NCI-H446 (cell line): Measurements from ENCODE around the gene ABCC9.
A peak's percentile ranks its signal among the peaks of the same experiment; 100 is the strongest.

Experiments
- DNase-seq, 2 experiments: peaks; one replicate each; lab custom pipeline; 2025; lab: John Stamatoyannopoulos, UW

ABCC9 gene

GRCh38 chr12:21773806-21774205 lies 167.4 kb downstream of the ABCC9 start:
- DNase-seq = no peak

DNA sequence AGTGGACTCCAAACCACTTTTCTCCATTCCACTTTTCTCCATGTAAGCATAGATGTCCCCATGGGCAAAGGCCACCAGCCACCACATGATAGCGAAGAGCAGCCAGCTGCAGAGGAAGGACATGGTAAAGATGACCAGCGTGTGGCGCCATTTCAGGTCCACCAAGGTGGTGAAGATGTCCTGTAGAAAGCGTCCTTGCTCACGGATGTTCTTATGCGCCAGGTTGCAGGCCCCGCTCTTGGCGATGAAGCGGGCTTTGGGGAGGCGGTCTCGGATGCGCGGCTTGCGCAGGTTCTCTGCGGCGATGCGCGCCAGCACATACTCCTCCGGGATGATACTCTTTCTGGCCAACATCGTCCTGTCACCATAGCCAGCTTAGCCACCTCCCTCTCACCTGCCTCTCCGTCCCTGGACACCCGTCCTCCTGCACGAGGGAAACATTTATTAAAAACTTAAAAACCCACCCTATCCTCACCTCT lies 167.9 kb downstream of the ABCC9 start:
- DNase-seq = peak in 1 of 2 experiments; percentile 32

- DNase-seq = no peak
Observed at GRCh38 chr12:21771311-21771710, 169.9 kb downstream of the ABCC9 start.

DNA sequence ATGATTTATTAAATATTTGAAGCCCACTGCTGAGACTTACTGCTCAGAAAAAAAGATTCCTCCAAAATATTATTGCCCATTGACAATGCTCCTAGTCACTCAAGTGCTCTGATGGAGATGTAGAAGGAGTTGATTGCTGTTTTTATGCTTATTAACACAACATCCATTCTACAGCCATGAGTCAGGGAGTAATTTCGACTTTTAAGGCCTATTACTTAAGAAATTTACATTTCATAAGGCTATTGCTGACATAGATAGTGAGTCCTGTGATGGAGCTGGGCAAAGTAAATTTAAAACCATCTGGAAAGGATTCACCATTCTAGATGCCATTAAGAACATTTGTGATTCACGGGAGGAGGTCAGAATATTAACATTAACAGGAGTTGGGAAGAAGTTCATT lies 171.9 kb downstream of the ABCC9 start:
- no peak for DNase-seq

DNA sequence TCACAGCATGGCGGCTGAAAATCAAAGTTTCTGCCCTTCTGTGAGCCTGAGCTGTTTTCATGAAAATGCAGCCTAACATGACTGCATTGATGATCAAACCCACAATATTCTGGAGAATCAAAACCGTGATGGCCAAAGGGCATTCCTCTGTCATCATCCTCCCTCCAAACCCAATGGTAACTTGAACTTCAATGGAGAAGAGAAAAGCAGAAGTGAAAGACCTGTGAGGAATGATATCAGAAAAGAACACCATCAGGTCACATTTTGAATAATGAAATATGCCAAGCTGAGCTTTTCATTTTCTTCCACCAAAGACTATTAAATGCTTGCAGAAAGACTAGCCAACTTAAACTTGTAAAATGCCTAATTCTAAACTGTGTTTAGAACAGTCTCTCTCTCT lies 174.8 kb downstream of the ABCC9 start:
- no peak for DNase-seq

DNA sequence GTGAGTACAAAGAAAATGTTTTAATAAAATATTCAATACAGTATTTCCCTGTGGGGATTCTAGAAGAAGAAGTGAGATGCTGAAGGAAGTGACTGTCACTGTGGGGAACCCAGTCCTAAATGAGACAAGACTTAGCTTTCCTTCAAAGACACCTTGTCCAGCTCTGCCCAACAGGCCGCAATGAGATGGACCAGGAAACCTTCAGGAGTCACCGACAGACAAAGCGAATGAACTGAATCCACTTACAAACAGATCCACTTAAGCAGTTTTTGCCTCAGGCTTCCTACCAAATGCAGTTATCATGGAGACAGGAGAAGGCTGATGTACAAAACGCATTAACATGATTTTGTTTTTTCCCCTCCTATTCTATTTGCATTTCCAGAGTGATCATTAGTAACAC lies 176.3 kb downstream of the ABCC9 start:
- DNase-seq = no peak

DNA sequence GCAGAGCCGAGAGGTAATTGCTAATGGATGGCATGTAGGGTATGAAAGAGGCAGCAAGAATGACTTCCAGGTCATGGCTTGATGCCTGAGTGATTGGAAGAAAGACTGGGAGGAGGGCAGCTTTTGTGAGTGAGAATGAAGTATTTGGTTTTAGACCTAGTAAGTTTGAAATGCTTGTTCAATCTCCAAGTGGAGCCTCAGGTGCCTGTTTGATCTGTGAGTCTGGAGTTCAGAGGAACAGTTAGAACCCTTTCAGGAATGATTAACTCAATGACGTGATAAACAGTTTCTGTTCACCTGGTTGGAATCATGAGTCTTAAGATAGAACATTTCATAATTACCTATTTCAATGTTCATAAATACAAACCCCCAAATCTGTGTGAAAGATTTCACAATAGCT lies 177.2 kb downstream of the ABCC9 start:
- DNase-seq = no peak

DNA sequence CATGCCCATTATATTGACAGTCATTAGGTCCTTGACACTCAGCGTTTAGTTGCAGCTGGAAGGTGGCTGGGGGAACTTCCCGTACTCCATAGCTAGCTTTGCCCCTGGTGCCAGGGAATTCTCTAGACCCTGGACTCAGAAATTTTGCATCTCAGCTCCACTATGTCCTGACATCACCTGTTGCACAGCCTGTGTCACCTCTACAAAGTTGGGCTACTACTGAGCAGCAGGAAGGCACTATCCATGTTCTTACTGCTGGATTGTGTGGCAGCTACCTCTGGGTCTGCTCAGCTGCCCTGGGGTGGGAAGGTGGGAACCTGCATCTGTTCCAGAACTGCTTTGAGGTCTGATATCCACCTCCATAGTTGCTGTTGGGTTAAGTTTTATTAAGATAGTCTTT lies 177.7 kb downstream of the ABCC9 start:
- DNase-seq = no peak

DNA sequence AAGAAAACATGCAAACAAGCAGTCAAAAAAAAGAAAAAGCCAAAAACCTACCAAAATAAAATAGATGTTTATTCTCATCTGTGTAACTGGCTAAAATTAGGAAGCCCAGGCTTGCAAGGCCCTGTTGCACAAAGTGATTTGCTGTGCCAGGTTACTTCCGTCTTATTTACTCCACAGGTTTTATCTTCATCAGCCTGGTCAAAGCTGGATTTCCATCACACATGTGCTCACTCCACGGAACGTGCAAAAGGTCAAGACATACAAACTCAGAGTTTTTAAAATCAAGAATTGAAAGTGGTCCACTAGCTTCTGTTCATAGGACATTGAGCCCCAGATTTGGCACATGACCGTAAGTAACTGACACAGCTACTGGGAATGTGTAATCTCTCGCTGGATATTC lies 181.5 kb downstream of the ABCC9 start:
- no peak for DNase-seq

DNA sequence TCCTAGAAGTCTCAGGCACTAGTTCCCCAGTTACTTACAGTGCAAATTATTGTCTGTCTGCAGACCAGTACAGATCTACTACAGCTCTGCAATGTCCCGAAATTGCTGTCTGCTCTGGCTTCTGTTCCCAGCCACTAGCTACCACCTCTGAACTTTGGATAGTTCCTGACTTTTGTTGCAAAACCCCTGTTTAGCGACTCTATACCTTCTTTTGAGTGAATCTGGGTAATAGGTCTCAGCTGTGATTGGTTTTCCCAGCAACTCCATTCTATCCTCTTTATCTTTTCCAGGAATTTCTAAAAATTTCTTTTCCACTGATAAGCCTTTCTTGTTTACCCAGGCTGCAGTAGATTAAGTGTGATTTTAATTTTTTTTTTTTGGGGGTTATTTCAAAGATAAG lies 183.5 kb downstream of the ABCC9 start:
- DNase-seq = no peak

DNA sequence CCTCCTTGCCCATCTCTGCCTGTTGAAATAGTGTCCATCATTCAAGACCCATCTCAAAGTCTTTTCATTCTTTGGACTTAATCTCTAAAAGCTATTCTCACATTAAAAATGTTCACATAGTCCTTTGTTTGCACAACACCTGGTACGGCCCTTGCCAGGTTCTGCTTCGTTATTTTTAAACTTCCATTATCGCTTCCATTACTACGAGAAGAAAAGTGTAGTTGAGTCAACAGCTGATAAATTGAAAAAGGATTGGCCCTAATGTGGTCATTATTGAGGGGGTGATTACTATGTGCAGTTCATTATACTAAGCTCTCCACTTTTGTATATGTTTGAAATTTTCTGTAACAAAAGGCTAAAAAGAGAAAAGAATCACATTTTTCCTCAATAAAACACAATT lies 184.5 kb downstream of the ABCC9 start:
- DNase-seq = no peak

DNA sequence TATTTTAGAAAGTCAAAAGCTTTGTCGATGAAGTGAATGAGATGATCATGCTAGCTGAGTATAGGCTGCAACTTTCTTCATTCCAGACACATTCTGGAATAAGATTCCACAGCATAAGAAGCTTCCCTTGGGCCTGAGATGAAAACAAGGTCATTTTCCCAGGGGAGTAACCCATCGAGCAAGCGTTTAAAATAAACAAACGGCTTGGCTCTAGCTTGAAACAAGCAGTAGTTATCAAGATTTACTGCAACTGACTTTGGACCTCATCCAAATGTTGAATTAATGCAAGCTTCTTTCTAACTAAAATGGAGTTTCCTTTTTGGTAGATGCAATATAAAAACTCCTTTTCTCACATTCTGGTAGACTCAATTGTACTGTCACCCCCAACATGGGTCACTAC lies 189.7 kb downstream of the ABCC9 start:
- peak in 1 of 2 experiments; percentile 21 for DNase-seq
